ENCODE measurements around the gene WWOX. TPM values are rescaled to one million over a fixed set of nuclear protein-coding genes. Genes with fewer than 3 reads are reported as not detected.

WWOX gene
- total and polyA plus RNA-seq, 2 of the 13 experiments (the other 11 are each of a cell fraction or from before 2014, with no cell fraction given), result 9.1 to 37.4 TPM

GRCh38 chr16:78796221-78796866 is 696.9 kb downstream of the WWOX start (continued):
- TF ChIP-seq SP140L (CRISPR knock-in tag; IDR thresholded peaks at IDR 0.05; ENCODE audit: borderline replicate concordance) (peak; percentile 36; the same call in 1 of the 2 replicates), ZNF362 (CRISPR knock-in tag; IDR thresholded peaks at IDR 0.05; ENCODE audit: borderline replicate concordance) (peak; percentile 75), PAX8 (CRISPR knock-in tag; IDR thresholded peaks at IDR 0.05; ENCODE audit: borderline replicate concordance) (no peak), HOXA5 (CRISPR knock-in tag; IDR thresholded peaks at IDR 0.05) (no peak), ETV6 (CRISPR knock-in tag; conservative IDR thresholded peaks at IDR 0.05) (no peak), ZFP62 (CRISPR knock-in tag; IDR thresholded peaks at IDR 0.05) (no peak), ZKSCAN1 (IDR thresholded peaks at IDR 0.05; ENCODE audit: low read length) (no peak), NR2C2 (CRISPR knock-in tag; IDR thresholded peaks at IDR 0.05; ENCODE audit: borderline replicate concordance) (peak; percentile 73; the same call in 1 of the 2 replicates), TP53 (CRISPR knock-in tag; conservative IDR thresholded peaks at IDR 0.05) (no peak), RFXAP (CRISPR knock-in tag; IDR thresholded peaks at IDR 0.05; ENCODE audit: borderline replicate concordance) (no peak), MAFF (IDR thresholded peaks at IDR 0.05; ENCODE audit: low read depth, low read length) (no peak), ZNF17 (CRISPR knock-in tag; IDR thresholded peaks at IDR 0.05) (no peak), NR1H2 (CRISPR knock-in tag; IDR thresholded peaks at IDR 0.05; ENCODE audit: borderline replicate concordance, low read depth) (peak; percentile 69; the same call in 1 of the 2 replicates), ZIK1 (CRISPR knock-in tag; IDR thresholded peaks at IDR 0.05; ENCODE audit: borderline replicate concordance, low read depth) (no peak), NCOA5 (CRISPR knock-in tag; IDR thresholded peaks at IDR 0.05) (no peak), ZNF337 (CRISPR knock-in tag; IDR thresholded peaks at IDR 0.05; ENCODE audit: borderline replicate concordance, low read depth) (no peak), ZBTB37 (CRISPR knock-in tag; IDR thresholded peaks at IDR 0.05) (no peak), POLR2AphosphoS5 (IDR thresholded peaks at IDR 0.05; ENCODE audit: low read depth, low read length) (peak; percentile 53; the same call in 1 of the 2 replicates), DPF2 (CRISPR knock-in tag; IDR thresholded peaks at IDR 0.05; ENCODE audit: borderline replicate concordance, low read depth) (no peak), PRDM10 (CRISPR knock-in tag; IDR thresholded peaks at IDR 0.05; ENCODE audit: low read depth) (no peak), ATF7 (IDR thresholded peaks at IDR 0.05) (peak; percentile 29; the same call in 1 of the 2 replicates), ATF7 (CRISPR knock-in tag; IDR thresholded peaks at IDR 0.05) (peak; percentile 24; the same call in 1 of the 2 replicates), MAX (IDR thresholded peaks at IDR 0.05) (no peak), KLF6 (CRISPR knock-in tag; IDR thresholded peaks at IDR 0.05) (no peak)
